SH-SY5Y (cell line): ENCODE data around the gene NMD3.

Experiments
- GATA2 ChIP-seq: IDR thresholded peaks from 2 replicates; pipeline ENCODE4 v1.6.1; 2011; ENCODE audit warnings: mild to moderate bottlenecking, low read depth, low read length
- GATA3 ChIP-seq: IDR thresholded peaks from 2 replicates; pipeline ENCODE4 v1.6.1; 2011; ENCODE audit warnings: low read depth, mild to moderate bottlenecking, low read length, moderate library complexity

NMD3 gene

DNA sequence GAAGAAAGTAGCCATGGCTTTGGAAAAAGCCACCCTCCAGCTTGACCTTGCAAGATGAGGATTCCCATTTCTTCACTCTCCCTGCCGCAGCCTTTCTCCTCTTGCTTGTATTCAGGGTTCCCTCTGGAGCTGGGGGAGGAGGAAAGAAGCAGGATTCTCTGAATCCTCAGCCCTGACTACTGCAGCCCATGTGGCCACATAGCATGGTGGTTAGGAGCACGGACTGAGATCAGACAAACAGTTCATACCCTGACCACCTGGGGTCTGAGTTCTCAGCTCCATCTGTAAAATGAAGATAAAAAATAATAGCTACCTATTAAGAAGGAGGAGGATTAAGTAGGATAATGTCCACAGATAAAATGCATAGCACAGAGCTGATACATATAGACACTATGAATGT, 72.3 kb downstream of the NMD3 start:
- no peak for TF ChIP-seq GATA2
- no peak for TF ChIP-seq GATA3

GRCh38 chr3:161295325-161295724, 74.2 kb downstream of the NMD3 start:
- TF ChIP-seq GATA3 (no peak), GATA2 (no peak)

DNA sequence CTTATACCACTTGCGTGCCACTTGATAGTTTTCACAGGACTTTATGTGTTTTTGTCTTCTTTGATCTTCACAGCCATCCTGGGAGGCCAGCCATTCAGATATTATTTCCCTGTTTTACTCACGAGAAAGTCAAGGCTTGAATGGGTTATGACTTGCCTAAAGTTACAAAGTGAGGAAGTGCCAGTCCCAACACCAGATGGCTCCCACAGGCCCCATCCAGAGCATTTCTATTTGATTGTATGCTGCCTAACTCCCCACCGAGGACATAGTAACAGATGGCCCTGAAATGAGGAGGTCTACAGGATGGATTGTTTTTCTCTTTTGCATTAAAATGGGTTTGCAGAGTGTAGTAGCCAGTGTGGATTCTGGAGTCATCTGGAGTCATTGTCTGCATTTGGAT, 75.7 kb downstream of the NMD3 start:
- TF ChIP-seq GATA2, result no peak
- TF ChIP-seq GATA3, result no peak
